Neural progenitor cell (in vitro differentiated cells): ENCODE results near the gene ANXA6. TPM values are rescaled to one million over a fixed set of nuclear protein-coding genes. Genes with fewer than 3 reads are reported as not detected.

Experiments used
- DNase-seq: peaks from one replicate; pipeline ENCODE4 v3.0.0-alpha.2; 2016; ENCODE audit warnings: low spot score
- H2AFZ ChIP-seq: fragments of 200-600 bp; sonication (generic); replicated peaks from 2 replicates; pipeline ENCODE4 v1.6.1; 2016; ENCODE audit warnings: antibody characterized with exemption
- H3F3A ChIP-seq: fragments of 200-600 bp; sonication (generic); 2 replicates; pipeline ENCODE4 v1.6.1; 2016; ENCODE audit warnings: antibody characterized with exemption, low read depth
- H3K27ac ChIP-seq: fragments of 200-600 bp; sonication (generic); 2 replicates; pipeline ENCODE4 v1.5.1; 2016; ENCODE audit warnings: mild to moderate bottlenecking
- H3K27me3 ChIP-seq: fragments of 200-600 bp; sonication (generic); 2 replicates; pipeline ENCODE4 v1.6.1; 2016; ENCODE audit warnings: mild to moderate bottlenecking, moderate library complexity
- H3K36me3 ChIP-seq: fragments of 200-600 bp; sonication (generic); 2 replicates; pipeline ENCODE4 v1.5.1; 2016
- H3K4me1 ChIP-seq: fragments of 200-600 bp; sonication (generic); 2 replicates; pipeline ENCODE4 v1.6.1; 2016; ENCODE audit warnings: mixed run types
- H3K4me2 ChIP-seq: fragments of 200-600 bp; sonication (generic); 2 replicates; pipeline ENCODE4 v1.6.1; 2016
- H3K4me3 ChIP-seq: fragments of 200-600 bp; sonication (generic); 2 replicates; pipeline ENCODE4 v1.5.1; 2016
- H3K79me2 ChIP-seq: fragments of 200-600 bp; sonication (generic); 2 replicates; pipeline ENCODE4 v1.6.1; 2016; ENCODE audit warnings: low read depth
- H3K9ac ChIP-seq: fragments of 200-600 bp; sonication (generic); 2 replicates; pipeline ENCODE4 v1.6.1; 2016
- H3K9me3 ChIP-seq: fragments of 200-600 bp; sonication (generic); 2 replicates; pipeline ENCODE4 v1.5.1; 2016; ENCODE audit warnings: low read depth
- H4K20me1 ChIP-seq: fragments of 200-600 bp; sonication (generic); 2 replicates; pipeline ENCODE4 v1.6.1; 2016; ENCODE audit warnings: low read depth
- H3K27ac Mint-ChIP-seq: 3 replicates; pipeline ENCODE4 v1.8.0; 2021; ENCODE audit warnings: mixed read lengths
- H3K27me3 Mint-ChIP-seq: 2 replicates; pipeline ENCODE4 v1.8.0; 2022; ENCODE audit warnings: low read depth, mild to moderate bottlenecking, inconsistent platforms, moderate library complexity, mixed read lengths; ENCODE audit not compliant: insufficient read depth
- H3K36me3 Mint-ChIP-seq: 3 replicates; pipeline ENCODE4 v1.8.0; 2021; ENCODE audit warnings: mixed read lengths
- H3K4me1 Mint-ChIP-seq: 3 replicates; pipeline ENCODE4 v1.8.0; 2021; ENCODE audit warnings: mixed read lengths
- H3K4me3 Mint-ChIP-seq: 3 replicates; pipeline ENCODE4 v1.8.0; 2021; ENCODE audit warnings: mild to moderate bottlenecking, moderate library complexity, mixed read lengths
- H3K9me3 Mint-ChIP-seq: 3 replicates; pipeline ENCODE4 v1.8.0; 2020; ENCODE audit warnings: mixed read lengths
- CTCF ChIP-seq: fragments of 200-600 bp; sonication (generic); IDR thresholded peaks from 2 replicates; pipeline ENCODE4 v1.5.1; 2017; ENCODE audit warnings: antibody characterized with exemption, mild to moderate bottlenecking
- EZH2 ChIP-seq: fragments of 200-600 bp; sonication (generic); IDR thresholded peaks from 2 replicates; pipeline ENCODE4 v1.6.1; 2017; ENCODE audit warnings: antibody characterized with exemption, mild to moderate bottlenecking, moderate library complexity
- EZH2phosphoT487 ChIP-seq: fragments of 200-600 bp; sonication (generic); IDR thresholded peaks from 2 replicates; pipeline ENCODE4 v1.6.1; 2017; ENCODE audit warnings: antibody characterized with exemption
- total RNA-seq: library from RNA; depleted of rRNA; stranded (reverse); fragments of >200 nt; gene quantifications from 2 replicates; pipeline ENCODE4 v1.2.3, GENCODE V29; 2015; ENCODE audit warnings: low replicate concordance

The ANXA6 gene
- total RNA-seq, 1 donor from 2014 or later = 97.6 TPM

GRCh38 chr5:151108566-151108965 is 49.0 kb downstream of the ANXA6 start:
- Histone ChIP-seq H3K79me2 (no peaks in the 10 kb centered on the region), H3K4me3 (no peak overlapping the region), H3K36me3 (no peaks in the 10 kb centered on the region), H3K9ac (no peak overlapping the region), H3K27ac (no peak overlapping the region), H3F3A (no peaks in the 10 kb centered on the region), H3K27me3 (no peaks in the 10 kb centered on the region), H3K4me1 (no peaks in the 10 kb centered on the region), H4K20me1 (no peaks in the 10 kb centered on the region), H3K4me2 (no peak overlapping the region), H3K9me3 (no peaks in the 10 kb centered on the region), H2AFZ (no peak overlapping the region)
- H3K27ac Mint-ChIP-seq = no peak overlapping the region
- no peak for DNase-seq
- H3K4me3 Mint-ChIP-seq = no peak overlapping the region
- H3K36me3 Mint-ChIP-seq = peaks cover 31% of the 10 kb centered on the region
- H3K27me3 Mint-ChIP-seq = peaks cover 2% of the 10 kb centered on the region
- no peaks in the 10 kb centered on the region for H3K4me1 Mint-ChIP-seq
- TF ChIP-seq CTCF = no peak
- TF ChIP-seq EZH2phosphoT487 = no peak
- no peak for TF ChIP-seq EZH2
- no peaks in the 10 kb centered on the region for H3K9me3 Mint-ChIP-seq

DNA sequence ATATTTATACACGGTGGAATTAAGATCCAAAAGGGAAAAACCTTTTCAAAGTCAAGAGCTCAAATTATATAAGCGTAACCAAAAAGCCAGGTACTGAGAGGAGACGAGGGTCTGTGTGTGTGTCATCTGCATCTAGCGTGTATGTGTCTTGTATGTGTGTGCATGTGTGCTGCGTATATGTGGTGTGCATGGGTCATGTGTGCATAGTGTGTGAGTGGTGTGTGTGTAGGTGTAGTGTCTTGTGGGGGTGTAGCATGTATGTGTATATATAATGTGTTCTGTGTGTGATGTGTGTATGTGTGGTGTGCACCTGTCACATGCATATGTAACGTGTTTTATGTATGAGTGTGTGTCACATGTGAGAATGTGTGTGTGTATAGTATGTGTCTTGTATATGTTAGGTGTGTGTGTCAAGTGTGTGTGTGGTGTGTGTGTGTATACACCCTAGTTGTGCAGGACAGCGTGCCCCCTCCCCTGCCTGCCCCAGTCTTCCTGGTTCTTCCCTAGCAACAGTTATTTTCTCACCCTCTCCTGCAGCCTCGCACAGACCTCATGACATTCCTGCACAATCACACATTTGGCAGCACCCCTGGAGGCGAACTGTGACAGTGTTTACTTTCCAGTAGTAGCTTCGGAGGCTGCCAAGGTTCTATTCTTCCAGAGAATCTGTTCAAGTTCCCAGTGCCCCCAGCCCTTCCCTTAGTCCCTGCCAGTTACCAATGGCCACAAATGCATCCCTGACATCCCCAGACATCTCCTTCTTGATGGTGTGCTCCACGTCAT is 49.6 kb downstream of the ANXA6 start:
- Mint-ChIP-seq H3K36me3 (peaks cover 34% of the 10 kb centered on the region), H3K4me3 (no peak overlapping the region), H3K9me3 (no peaks in the 10 kb centered on the region), H3K4me1 (no peaks in the 10 kb centered on the region), H3K27me3 (peaks cover 2% of the 10 kb centered on the region), H3K27ac (no peak overlapping the region)
- Histone ChIP-seq H3K4me2 (no peak overlapping the region), H3K27me3 (no peaks in the 10 kb centered on the region), H3K4me3 (no peak overlapping the region), H3K4me1 (no peaks in the 10 kb centered on the region), H3K9me3 (no peaks in the 10 kb centered on the region), H3K27ac (no peak overlapping the region), H3F3A (no peaks in the 10 kb centered on the region), H3K36me3 (no peaks in the 10 kb centered on the region), H2AFZ (no peak overlapping the region), H3K9ac (no peak overlapping the region), H3K79me2 (no peaks in the 10 kb centered on the region), H4K20me1 (no peaks in the 10 kb centered on the region)
- TF ChIP-seq CTCF = no peak
- no peak for TF ChIP-seq EZH2
- TF ChIP-seq EZH2phosphoT487 = no peak
- DNase-seq = no peak

DNA sequence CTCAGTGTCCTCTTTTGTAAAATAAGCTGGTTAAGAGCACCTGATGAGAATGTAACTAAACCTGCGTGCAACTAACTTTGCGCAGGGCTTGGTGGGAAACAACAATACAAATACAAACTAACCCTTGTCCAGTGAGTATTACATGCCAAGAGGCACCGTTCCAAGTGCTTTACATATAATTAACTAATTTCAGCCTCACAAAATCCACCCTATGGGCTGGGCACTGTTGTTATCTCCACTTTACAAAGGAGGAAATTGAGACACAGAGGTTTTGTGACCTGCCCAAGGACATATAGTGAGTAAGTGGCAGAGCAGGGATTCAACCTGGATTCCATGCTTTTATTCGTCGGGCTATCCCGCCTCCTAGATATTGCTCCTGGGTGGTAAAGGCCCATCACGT is 50.5 kb downstream of the ANXA6 start:
- H3K9me3 ChIP-seq = no peaks in the 10 kb centered on the region
- Mint-ChIP-seq H3K4me1 (no peaks in the 10 kb centered on the region), H3K27ac (no peak overlapping the region), H3K27me3 (peaks cover 2% of the 10 kb centered on the region), H3K4me3 (no peak overlapping the region), H3K9me3 (no peaks in the 10 kb centered on the region), H3K36me3 (peaks cover 31% of the 10 kb centered on the region)
- H3K36me3 ChIP-seq = no peaks in the 10 kb centered on the region
- no peak for DNase-seq
- no peak overlapping the region for H3K4me2 ChIP-seq
- TF ChIP-seq CTCF (no peak), EZH2phosphoT487 (no peak), EZH2 (no peak)
- no peak overlapping the region for H3K27ac ChIP-seq
- no peaks in the 10 kb centered on the region for H3K4me1 ChIP-seq
- no peak overlapping the region for H3K4me3 ChIP-seq
- H3K79me2 ChIP-seq = no peaks in the 10 kb centered on the region
- no peak overlapping the region for H2AFZ ChIP-seq
- H3F3A ChIP-seq = no peaks in the 10 kb centered on the region
- no peaks in the 10 kb centered on the region for H3K27me3 ChIP-seq
- H3K9ac ChIP-seq = no peak overlapping the region
- H4K20me1 ChIP-seq = no peaks in the 10 kb centered on the region
